ACC112 (cell line): Measurements from ENCODE around the gene TANGO2.

ENCODE experiments used
- H2AFZ ChIP-seq: fragments of 200-600 bp; sonication (generic); one replicate; pipeline ENCODE4 v1.6.0; 2017; ENCODE audit warnings: antibody characterized with exemption, low read length; ENCODE audit not compliant: unreplicated experiment
- H3K27ac ChIP-seq: fragments of 200-600 bp; sonication (generic); 2 replicates; pipeline ENCODE4 v1.5.1; 2014; ENCODE audit warnings: low read depth, mild to moderate bottlenecking, antibody characterized with exemption, low read length, moderate library complexity
- H3K27me3 ChIP-seq: fragments of 200-600 bp; sonication (generic); 2 replicates; pipeline ENCODE4 v1.6.1; 2014; ENCODE audit warnings: mild to moderate bottlenecking, antibody characterized with exemption, low read length, moderate library complexity, mixed read lengths; ENCODE audit not compliant: insufficient read depth
- H3K36me3 ChIP-seq: fragments of 200-600 bp; sonication (generic); 2 replicates; pipeline ENCODE4 v1.6.1; 2016; ENCODE audit warnings: mild to moderate bottlenecking, antibody characterized with exemption, low read length, moderate library complexity, mixed read lengths; ENCODE audit not compliant: insufficient read depth
- H3K4me1 ChIP-seq: fragments of 200-600 bp; sonication (generic); one replicate; pipeline ENCODE4 v1.6.1; 2016; ENCODE audit warnings: low read length, mixed read lengths; ENCODE audit not compliant: insufficient read depth, unreplicated experiment, control insufficient read depth
- H3K4me3 ChIP-seq: fragments of 200-600 bp; sonication (generic); 2 replicates; pipeline ENCODE4 v1.5.1; 2014; ENCODE audit warnings: mild to moderate bottlenecking, low read depth, low read length
- H3K79me2 ChIP-seq: fragments of 200-600 bp; sonication (generic); one replicate; pipeline ENCODE4 v1.6.0; 2016; ENCODE audit warnings: low read length; ENCODE audit not compliant: control insufficient read depth, unreplicated experiment, insufficient read depth

TANGO2 gene

DNA sequence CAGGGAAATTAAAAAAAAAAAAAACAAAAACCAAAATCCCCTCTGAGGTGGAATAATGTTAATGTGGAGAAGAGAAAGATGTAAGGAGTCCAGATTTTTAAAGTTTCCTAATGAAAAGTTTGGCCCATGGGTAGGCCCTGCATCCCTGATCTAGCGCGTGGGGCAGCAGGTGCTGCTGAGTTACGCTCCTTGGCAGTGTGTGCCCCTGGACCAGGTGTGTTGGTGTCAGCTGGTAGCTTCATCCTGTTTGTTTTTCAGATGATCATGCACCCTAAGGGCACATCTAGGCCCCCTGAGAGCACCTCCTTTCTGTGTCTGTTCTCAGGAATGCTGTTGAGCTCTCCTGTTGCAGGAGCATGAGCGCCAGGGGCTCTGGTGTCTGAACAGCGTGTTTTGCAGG lies 65.9 kb downstream of the TANGO2 start:
- peaks cover 3% of the 10 kb centered on the region for H3K4me1 ChIP-seq
- peaks cover 5% of the 10 kb centered on the region; the same call in 1 of the 2 replicates for H3K36me3 ChIP-seq
- no peak overlapping the region for H3K4me3 ChIP-seq
- H3K79me2 ChIP-seq, result peaks cover 55% of the 10 kb centered on the region
- no peaks in the 10 kb centered on the region for H3K27me3 ChIP-seq
- no peak overlapping the region for H3K27ac ChIP-seq
- no peak overlapping the region for H2AFZ ChIP-seq

DNA sequence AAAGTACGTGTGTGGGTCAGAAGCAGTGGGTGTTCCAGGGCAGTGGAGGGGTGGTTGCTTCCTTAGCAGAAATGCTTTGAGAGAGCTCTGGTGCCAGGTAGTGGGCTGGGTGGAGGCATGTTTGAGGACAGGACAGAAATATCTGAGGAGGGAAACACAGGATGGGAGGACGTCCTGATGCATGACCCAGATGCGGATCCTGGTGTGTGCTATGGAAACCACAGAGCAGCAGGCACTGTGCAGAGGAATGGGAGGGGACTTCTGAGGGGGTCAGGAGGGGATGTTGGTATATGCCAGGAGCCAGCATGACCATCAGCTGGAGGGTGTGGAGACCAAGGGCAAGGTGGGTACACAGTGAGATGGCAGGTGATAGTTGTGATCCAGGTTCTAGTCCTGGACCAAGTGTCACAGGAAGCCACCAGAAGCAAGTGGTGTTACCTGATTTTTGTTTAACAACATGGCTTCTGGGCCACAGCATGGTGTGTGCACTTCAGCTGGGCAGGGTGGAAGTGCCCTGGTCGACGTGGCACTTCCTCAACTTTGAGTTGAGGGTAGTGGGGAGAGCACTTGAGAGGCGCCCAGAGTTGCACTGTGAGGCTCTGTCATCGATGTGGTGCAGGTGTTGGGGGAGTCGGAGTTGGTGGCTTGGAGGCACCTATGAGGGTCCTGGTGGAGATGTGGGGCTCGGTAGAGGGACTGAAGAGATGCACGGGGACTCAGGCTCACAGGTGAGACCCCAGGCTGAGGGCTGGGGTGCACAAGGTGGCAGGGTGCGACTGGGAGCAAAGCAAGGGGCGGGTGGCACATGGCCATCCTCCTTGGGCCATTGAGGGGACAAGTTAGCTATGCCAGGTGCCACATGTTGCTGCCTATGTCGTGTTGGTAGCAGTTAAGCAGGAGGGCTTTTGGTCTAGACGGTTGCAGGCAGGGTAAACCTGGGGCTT lies 66.7 kb downstream of the TANGO2 start:
- Histone ChIP-seq H3K36me3 (peaks cover 5% of the 10 kb centered on the region; the same call in 1 of the 2 replicates), H3K27me3 (no peaks in the 10 kb centered on the region), H2AFZ (no peak overlapping the region), H3K4me1 (peaks cover 3% of the 10 kb centered on the region), H3K79me2 (peaks cover 48% of the 10 kb centered on the region), H3K4me3 (no peak overlapping the region), H3K27ac (no peak overlapping the region)

GRCh38 chr22:20088263-20088648 lies 67.3 kb downstream of the TANGO2 start:
- H3K4me3 ChIP-seq, result no peak overlapping the region
- no peak overlapping the region for H2AFZ ChIP-seq
- H3K36me3 ChIP-seq, result peaks cover 5% of the 10 kb centered on the region; the same call in 1 of the 2 replicates
- H3K4me1 ChIP-seq, result peaks cover under 1% of the 10 kb centered on the region
- peaks cover 42% of the 10 kb centered on the region for H3K79me2 ChIP-seq
- H3K27me3 ChIP-seq, result no peaks in the 10 kb centered on the region
- no peak overlapping the region for H3K27ac ChIP-seq

GRCh38 chr22:20089226-20089976 lies 68.5 kb downstream of the TANGO2 start:
- H3K4me3 ChIP-seq, result no peak overlapping the region
- H3K27me3 ChIP-seq, result no peaks in the 10 kb centered on the region
- H2AFZ ChIP-seq, result no peak overlapping the region
- peaks cover 30% of the 10 kb centered on the region for H3K79me2 ChIP-seq
- H3K36me3 ChIP-seq, result peaks cover 5% of the 10 kb centered on the region; the same call in 1 of the 2 replicates
- H3K4me1 ChIP-seq, result no peaks in the 10 kb centered on the region
- H3K27ac ChIP-seq, result no peak overlapping the region

DNA sequence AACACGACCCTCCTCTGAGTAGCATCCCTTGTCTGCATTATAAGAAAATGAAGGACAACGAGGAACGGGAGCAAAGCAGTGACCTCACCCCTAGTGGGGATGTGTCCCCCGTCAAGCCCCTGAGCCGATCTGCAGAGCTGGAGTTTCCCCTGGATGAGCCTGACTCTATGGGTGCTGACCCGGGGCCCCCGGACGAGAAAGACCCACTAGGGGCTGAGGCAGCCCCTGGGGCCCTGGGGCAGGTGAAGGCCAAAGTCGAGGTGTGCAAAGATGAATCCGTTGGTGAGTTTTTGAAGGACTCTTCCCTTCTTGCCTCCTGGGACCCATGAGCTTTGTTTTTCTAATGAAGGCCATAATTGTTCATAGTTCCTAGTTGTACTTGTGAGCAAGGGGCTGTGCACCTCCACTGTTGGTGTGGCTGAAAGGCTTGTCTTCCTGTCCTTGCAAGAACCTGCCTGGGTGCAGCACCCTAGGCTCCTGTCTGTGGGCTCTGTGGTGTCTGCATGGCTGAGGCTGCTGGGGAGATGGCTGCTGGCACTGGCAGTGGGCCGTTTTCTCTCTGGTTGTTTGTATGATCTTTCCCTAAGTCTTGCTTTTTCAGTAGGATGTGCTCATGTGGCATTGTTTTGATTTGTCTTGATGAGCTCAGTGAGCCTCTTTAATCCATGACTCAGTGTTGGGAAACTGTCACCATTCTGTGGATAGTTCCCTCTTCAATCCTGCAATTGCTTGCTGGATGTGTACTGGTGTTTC lies 69.2 kb downstream of the TANGO2 start:
- peaks cover 23% of the 10 kb centered on the region for H3K79me2 ChIP-seq
- H3K36me3 ChIP-seq, result peaks cover 5% of the 10 kb centered on the region; the same call in 1 of the 2 replicates
- no peak overlapping the region for H3K4me3 ChIP-seq
- no peak overlapping the region for H3K27ac ChIP-seq
- no peaks in the 10 kb centered on the region for H3K27me3 ChIP-seq
- H3K4me1 ChIP-seq, result no peaks in the 10 kb centered on the region
- H2AFZ ChIP-seq, result no peak overlapping the region

DNA sequence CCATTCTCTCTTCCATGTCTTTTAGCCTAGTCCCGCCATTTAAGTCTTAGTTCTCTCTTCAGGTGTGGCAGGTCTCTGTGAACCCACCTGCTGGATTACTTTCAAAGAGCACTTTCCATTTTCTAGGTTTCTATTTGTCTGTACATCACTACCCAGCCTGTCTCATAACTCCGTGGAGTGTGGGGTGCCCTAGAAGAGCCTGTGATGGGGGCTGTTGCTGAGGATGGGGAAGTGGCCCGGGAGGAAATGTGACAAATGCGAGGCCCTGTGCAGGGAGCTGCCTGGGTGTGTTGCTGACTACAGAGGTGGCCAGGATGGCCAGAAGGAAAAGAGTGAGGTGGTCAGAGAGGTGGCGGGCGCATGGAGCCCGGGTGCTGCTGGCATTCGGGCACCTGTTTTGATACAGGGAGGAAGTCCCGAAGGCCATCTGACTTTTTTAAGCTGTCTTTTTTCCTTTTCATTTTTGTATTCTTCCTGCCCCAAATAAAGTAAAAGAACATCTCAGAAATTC lies 69.9 kb downstream of the TANGO2 start:
- Histone ChIP-seq H2AFZ (no peak overlapping the region), H3K36me3 (peaks cover 7% of the 10 kb centered on the region), H3K79me2 (peaks cover 16% of the 10 kb centered on the region), H3K4me3 (no peak overlapping the region), H3K27me3 (no peaks in the 10 kb centered on the region), H3K4me1 (no peaks in the 10 kb centered on the region), H3K27ac (no peak overlapping the region)

GRCh38 chr22:20091690-20092476 lies 71.0 kb downstream of the TANGO2 start:
- Histone ChIP-seq H2AFZ (no peak overlapping the region), H3K27me3 (no peaks in the 10 kb centered on the region), H3K4me3 (no peak overlapping the region), H3K36me3 (peaks cover 17% of the 10 kb centered on the region), H3K27ac (no peak overlapping the region), H3K79me2 (peaks cover 6% of the 10 kb centered on the region), H3K4me1 (no peaks in the 10 kb centered on the region)

DNA sequence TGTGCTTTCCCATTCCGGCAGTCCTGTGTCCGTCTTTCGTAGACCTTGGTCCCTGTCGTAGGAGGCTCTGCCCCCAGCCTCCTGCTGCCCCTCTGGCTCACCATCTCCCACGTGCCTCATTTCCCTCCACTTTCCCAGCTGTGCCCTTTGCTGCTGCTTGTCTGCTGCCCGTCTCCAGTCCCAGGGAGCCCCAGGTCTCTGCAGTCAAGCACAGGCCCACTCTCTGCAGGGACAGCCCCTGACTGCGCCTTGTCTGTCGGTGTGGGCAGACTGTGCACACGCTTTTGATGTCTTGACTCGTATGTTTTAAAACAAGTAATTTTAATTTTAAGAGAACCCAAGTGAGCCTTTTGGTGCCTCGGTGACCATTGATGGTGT lies 71.6 kb downstream of the TANGO2 start:
- Histone ChIP-seq H3K4me1 (no peaks in the 10 kb centered on the region), H3K4me3 (no peak overlapping the region), H3K27me3 (no peaks in the 10 kb centered on the region), H3K27ac (no peak overlapping the region), H2AFZ (no peak overlapping the region), H3K36me3 (peaks cover 23% of the 10 kb centered on the region), H3K79me2 (peaks cover 5% of the 10 kb centered on the region)

DNA sequence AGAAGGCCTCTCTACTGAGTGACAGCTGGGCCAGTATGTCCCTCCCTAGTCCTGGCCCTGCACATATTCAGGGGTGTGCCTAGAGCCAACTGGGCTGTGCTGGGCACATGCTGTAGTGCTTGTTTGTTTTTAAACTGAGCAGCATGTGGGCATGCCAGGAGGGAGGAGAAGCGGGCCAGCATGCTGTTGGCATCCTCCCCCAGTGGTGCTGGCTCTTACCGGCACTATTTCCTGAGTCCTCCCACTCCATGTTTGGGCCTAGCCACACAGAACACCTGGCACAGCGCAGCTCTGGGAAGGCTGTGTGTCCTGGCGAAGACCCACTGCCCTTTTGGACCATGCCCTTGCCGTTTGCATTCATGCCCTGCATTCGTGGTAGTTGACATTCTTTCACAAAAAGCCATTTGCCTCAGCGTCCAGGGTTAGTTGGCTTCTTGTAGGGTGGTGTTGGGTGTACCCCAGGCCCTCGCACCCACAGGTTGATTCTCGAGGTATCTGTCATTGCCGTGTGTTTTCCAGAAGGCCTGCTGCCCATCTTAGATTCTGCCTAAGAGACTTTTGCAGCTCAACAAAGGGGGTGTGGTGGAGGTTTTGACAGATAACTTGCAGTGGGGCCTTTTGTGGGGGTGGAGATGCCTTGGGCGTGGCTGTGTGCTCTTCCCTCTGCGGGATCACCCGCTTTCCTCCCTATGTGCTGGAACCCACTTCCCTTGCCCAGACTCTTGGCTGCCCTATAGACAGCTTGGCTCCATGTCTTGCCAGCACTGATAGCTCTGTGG lies 72.7 kb downstream of the TANGO2 start:
- Histone ChIP-seq H3K4me1 (no peaks in the 10 kb centered on the region), H3K27me3 (no peaks in the 10 kb centered on the region), H3K36me3 (peaks cover 25% of the 10 kb centered on the region), H3K4me3 (no peak overlapping the region), H3K79me2 (peaks cover 3% of the 10 kb centered on the region), H2AFZ (no peak overlapping the region), H3K27ac (no peak overlapping the region)
